ENCODE results near the gene SMOC1. TPM values are rescaled to one million over a fixed set of nuclear protein-coding genes. Genes with fewer than 3 reads are reported as not detected.

SMOC1 gene
- total RNA-seq, 4 donors from 2014 or later = 0.60 to 5.8 (median 1.2) TPM

GRCh38 chr14:70008284-70009262 lies 129.4 kb downstream of the SMOC1 start:
- no peak for TF ChIP-seq CTCF (IDR thresholded peaks at IDR 0.05)
- no peak for DNase-seq (ENCODE audit: low spot score)
- no peak for ATAC-seq (ENCODE audit: low FRiP score)

- ATAC-seq (ENCODE audit: low FRiP score) (no peak), DNase-seq (ENCODE audit: low spot score) (no peak)
- no peak for TF ChIP-seq CTCF (IDR thresholded peaks at IDR 0.05)
Measured at GRCh38 chr14:70009961-70010360, 130.7 kb downstream of the SMOC1 start.

- no peak for ATAC-seq (ENCODE audit: low FRiP score)
- no peak for DNase-seq (ENCODE audit: low spot score)
- TF ChIP-seq CTCF (IDR thresholded peaks at IDR 0.05) = no peak
Measured at GRCh38 chr14:70011098-70011497, 131.9 kb downstream of the SMOC1 start.

GRCh38 chr14:70011708-70012107 lies 132.5 kb downstream of the SMOC1 start:
- DNase-seq (ENCODE audit: low spot score) (no peak), ATAC-seq (ENCODE audit: low FRiP score) (no peak)
- TF ChIP-seq CTCF (IDR thresholded peaks at IDR 0.05) = no peak

- DNase-seq (ENCODE audit: low spot score) = no peak
- TF ChIP-seq CTCF (IDR thresholded peaks at IDR 0.05) = no peak
- ATAC-seq (ENCODE audit: low FRiP score) = no peak
Measured at GRCh38 chr14:70013271-70013873, 134.2 kb downstream of the SMOC1 start.

- DNase-seq (ENCODE audit: low spot score) (no peak), ATAC-seq (ENCODE audit: low FRiP score) (no peak)
- TF ChIP-seq CTCF (IDR thresholded peaks at IDR 0.05) = no peak
Measured at GRCh38 chr14:70014406-70015095, 135.3 kb downstream of the SMOC1 start.
